GM23248 (cell line): Measurements from ENCODE around the gene ERC2. TPM values are rescaled to one million over a fixed set of nuclear protein-coding genes. Genes with fewer than 3 reads are reported as not detected.

ENCODE experiments used
- DNase-seq: peaks from one replicate; pipeline ENCODE4 v3.0.0-alpha.2; 2015
- H2AFZ ChIP-seq: fragments of 200-600 bp; sonication (generic); 2 replicates; pipeline ENCODE4 v1.6.1; 2016; ENCODE audit warnings: antibody characterized with exemption
- H3F3A ChIP-seq: fragments of 200-600 bp; sonication (generic); 2 replicates; pipeline ENCODE4 v1.6.1; 2016; ENCODE audit warnings: mild to moderate bottlenecking, antibody characterized with exemption, mixed run types; ENCODE audit not compliant: insufficient read depth
- H3K27ac ChIP-seq: fragments of 200-600 bp; sonication (generic); 2 replicates; pipeline ENCODE4 v1.5.1; 2016; ENCODE audit warnings: mild to moderate bottlenecking
- H3K27me3 ChIP-seq: fragments of 200-600 bp; sonication (generic); replicated peaks from 2 replicates; pipeline ENCODE4 v1.6.1; 2016; ENCODE audit warnings: mild to moderate bottlenecking; ENCODE audit not compliant: insufficient read depth
- H3K36me3 ChIP-seq: fragments of 200-600 bp; sonication (generic); 2 replicates; pipeline ENCODE4 v1.6.1; 2016; ENCODE audit warnings: low read depth, mild to moderate bottlenecking
- H3K4me1 ChIP-seq: fragments of 200-600 bp; sonication (generic); 2 replicates; pipeline ENCODE4 v1.6.1; 2016; ENCODE audit warnings: mild to moderate bottlenecking; ENCODE audit not compliant: insufficient read depth
- H3K4me2 ChIP-seq: fragments of 200-600 bp; sonication (generic); one replicate; pipeline ENCODE4 v1.6.1; 2016; ENCODE audit warnings: mild to moderate bottlenecking; ENCODE audit not compliant: unreplicated experiment
- H3K4me3 ChIP-seq: fragments of 200-600 bp; sonication (generic); 2 replicates; pipeline ENCODE4 v1.5.1; 2016; ENCODE audit warnings: mild to moderate bottlenecking
- H3K79me2 ChIP-seq: fragments of 200-600 bp; sonication (generic); 2 replicates; pipeline ENCODE4 v1.6.1; 2016; ENCODE audit warnings: mild to moderate bottlenecking; ENCODE audit not compliant: insufficient read depth
- H3K9ac ChIP-seq: fragments of 200-600 bp; sonication (generic); 2 replicates; pipeline ENCODE4 v1.6.1; 2016; ENCODE audit warnings: mild to moderate bottlenecking
- H3K9me2 ChIP-seq: fragments of 200-600 bp; sonication (generic); 2 replicates; pipeline ENCODE4 v1.6.1; 2016; ENCODE audit warnings: mixed run types, mild to moderate bottlenecking, moderate library complexity; ENCODE audit not compliant: insufficient read depth
- H3K9me3 ChIP-seq: fragments of 200-600 bp; sonication (generic); one replicate; pipeline ENCODE4 v1.6.1; 2017; ENCODE audit warnings: low read depth
- H4K20me1 ChIP-seq: fragments of 200-600 bp; sonication (generic); 2 replicates; pipeline ENCODE4 v1.6.0; 2016; ENCODE audit not compliant: insufficient read depth
- EZH2 ChIP-seq: fragments of 200-600 bp; sonication (generic); IDR thresholded peaks from 2 replicates; pipeline ENCODE4 v1.6.1; 2018; ENCODE audit warnings: antibody characterized with exemption, mild to moderate bottlenecking; ENCODE audit not compliant: insufficient read depth, poor library complexity, severe bottlenecking
- EZH2phosphoT487 ChIP-seq: fragments of 200-600 bp; sonication (generic); IDR thresholded peaks from 2 replicates; pipeline ENCODE4 v1.6.1; 2018; ENCODE audit warnings: antibody characterized with exemption, moderate library complexity, mild to moderate bottlenecking, low read depth; ENCODE audit not compliant: insufficient read depth
- WGBS, 2 experiments: methylation state at CpG; one replicate each; pipeline ENCODE4 v1.1.6; 2015 to 2017; ENCODE audit warnings: low lambda C conversion rate in 2 of 2, low coverage in 1 of 2; ENCODE audit errors: missing lambda C conversion rate in 2 of 2; 5-methylcytosine and 5-hydroxymethylcytosine counted together
- in situ Hi-C: fragments of 300-500 bp; cut with MboI; formaldehyde crosslinking; loops from 2 replicates; pipeline ENCODE4 v1.15.0; 2020
- polyA plus RNA-seq: library from polyadenylated mRNA; unstranded; fragments of >200 nt; fragmentation: Nextera tagmentation; extraction: Ambion mirVana; gene quantifications from 2 replicates; pipeline ENCODE4 v1.2.1, GENCODE V29; 2016
- total RNA-seq: library from RNA; depleted of rRNA; stranded (reverse); fragments of >200 nt; shearing (Covaris generic); gene quantifications from 2 replicates; pipeline ENCODE4 v1.2.3, GENCODE V29; 2014

Gene ERC2
- total and polyA plus RNA-seq, 2 experiments from 2014 or later, result not detected

GRCh38 chr3:55523471-55523870, 944.8 kb downstream of the ERC2 start:
- Histone ChIP-seq H2AFZ (no peak overlapping the region), H3K27me3 (peaks cover 18% of the 10 kb centered on the region), H3K4me1 (peaks cover 38% of the 10 kb centered on the region), H4K20me1 (no peaks in the 10 kb centered on the region), H3K4me3 (no peak overlapping the region), H3F3A (peaks cover 13% of the 10 kb centered on the region), H3K4me2 (no peak overlapping the region), H3K79me2 (no peaks in the 10 kb centered on the region), H3K36me3 (no peaks in the 10 kb centered on the region), H3K9me2 (no peaks in the 10 kb centered on the region), H3K27ac (no peak overlapping the region), H3K9me3 (no peaks in the 10 kb centered on the region), H3K9ac (no peak overlapping the region)
- WGBS, 2 experiments, result 78 to 83% methylated on average over 2 of the region's 2 CpGs
- in situ Hi-C loops, result no loop called here
- TF ChIP-seq EZH2phosphoT487 (no peak), EZH2 (no peak)
- DNase-seq, result no peak

- Histone ChIP-seq H3F3A (peaks cover 13% of the 10 kb centered on the region), H2AFZ (no peak overlapping the region), H3K27ac (no peak overlapping the region), H3K27me3 (0 out of 2 replicates have a peak, but pooled peaks cover 5% of the 10 kb centered on the region), H3K9me3 (no peaks in the 10 kb centered on the region), H4K20me1 (no peaks in the 10 kb centered on the region), H3K4me2 (no peak overlapping the region), H3K4me1 (peaks cover 42% of the 10 kb centered on the region), H3K79me2 (no peaks in the 10 kb centered on the region), H3K36me3 (no peaks in the 10 kb centered on the region), H3K4me3 (no peak overlapping the region), H3K9ac (no peak overlapping the region), H3K9me2 (no peaks in the 10 kb centered on the region)
- in situ Hi-C loops, result no loop called here
- TF ChIP-seq EZH2 (no peak), EZH2phosphoT487 (peak; percentile 93)
- peak; percentile 89 for DNase-seq
- WGBS, 2 experiments, result 38 to 42% methylated on average over 6 of the region's 6 CpGs
These were observed 946.4 kb downstream of the ERC2 start for GRCh38 chr3:55521738-55522421.

GRCh38 chr3:55521064-55521737, 947.1 kb downstream of the ERC2 start:
- no peaks in the 10 kb centered on the region for H3K36me3 ChIP-seq
- no peak overlapping the region for H3K27ac ChIP-seq
- H3K4me1 ChIP-seq, result peaks cover 42% of the 10 kb centered on the region
- H3K9me3 ChIP-seq, result no peaks in the 10 kb centered on the region
- no peaks in the 10 kb centered on the region for H3K9me2 ChIP-seq
- H3K79me2 ChIP-seq, result no peaks in the 10 kb centered on the region
- H3K27me3 ChIP-seq, result peaks cover 2% of the 10 kb centered on the region; the same call in 1 of the 2 replicates
- H3F3A ChIP-seq, result peaks cover 13% of the 10 kb centered on the region
- no peak for TF ChIP-seq EZH2phosphoT487
- no peak overlapping the region for H2AFZ ChIP-seq
- H3K9ac ChIP-seq, result no peak overlapping the region
- 64 to 66% methylated on average over 9 of the region's 9 CpGs for WGBS, 2 experiments
- no peak overlapping the region for H3K4me2 ChIP-seq
- in situ Hi-C loops, result no loop called here
- H3K4me3 ChIP-seq, result no peak overlapping the region
- H4K20me1 ChIP-seq, result no peaks in the 10 kb centered on the region
- DNase-seq, result no peak

GRCh38 chr3:55519019-55519418, 949.2 kb downstream of the ERC2 start:
- Histone ChIP-seq H4K20me1 (no peaks in the 10 kb centered on the region), H3K27ac (no peak overlapping the region), H3K9ac (no peak overlapping the region), H3K79me2 (no peaks in the 10 kb centered on the region), H3K36me3 (no peaks in the 10 kb centered on the region), H3K27me3 (peaks cover 10% of the 10 kb centered on the region), H3K4me1 (peaks cover 28% of the 10 kb centered on the region), H3K4me2 (no peak overlapping the region), H3K9me2 (no peaks in the 10 kb centered on the region), H3K9me3 (no peaks in the 10 kb centered on the region), H2AFZ (no peak overlapping the region), H3F3A (0 out of 2 replicates have a peak, but pooled peaks cover under 1% of the 10 kb centered on the region), H3K4me3 (no peak overlapping the region)
- 51 to 70% methylated on average over 3 of the region's 3 CpGs for WGBS, 2 experiments
- TF ChIP-seq EZH2, result no peak
- no peak for TF ChIP-seq EZH2phosphoT487
- in situ Hi-C loops, result no loop called here
- DNase-seq, result peak; percentile 79
